ENCODE measurements around the gene KIAA1958. TPM values are rescaled to one million over a fixed set of nuclear protein-coding genes. Genes with fewer than 3 reads are reported as not detected.

The KIAA1958 gene
- total and polyA plus RNA-seq, 2 experiments from 2014 or later: 9.4 to 41.7 TPM

GRCh38 chr9:112677040-112677439 lies 190.4 kb downstream of the KIAA1958 start:
- Mint-ChIP-seq H3K27me3 (ENCODE audit: insufficient read depth, low read depth, poor library complexity) (no peaks in the 10 kb centered on the region), H3K9me3 (peaks cover 15% of the 10 kb centered on the region), H3K27ac (no peak overlapping the region), H3K4me1 (peaks cover 7% of the 10 kb centered on the region), H3K4me3 (no peak overlapping the region), H3K36me3 (ENCODE audit: low read depth) (peaks cover 11% of the 10 kb centered on the region)
- Histone ChIP-seq H4K20me1 (replicated peaks; ENCODE audit: insufficient read depth) (no peaks in the 10 kb centered on the region; the same call in 1 of the 2 replicates), H3F3A (replicated peaks; ENCODE audit: low read depth) (no peaks in the 10 kb centered on the region), H3K79me2 (replicated peaks; ENCODE audit: insufficient read depth) (no peaks in the 10 kb centered on the region), H3K27ac (ENCODE audit: low read depth) (no peak overlapping the region), H3K27me3 (ENCODE audit: insufficient read depth) (no peaks in the 10 kb centered on the region), H3K4me2 (no peak overlapping the region), H3K36me3 (ENCODE audit: insufficient read depth) (0 out of 2 replicates have a peak, but pooled peaks cover 3% of the 10 kb centered on the region), H2AFZ (no peak overlapping the region), H3K4me1 (ENCODE audit: insufficient read depth) (peaks cover 4% of the 10 kb centered on the region; the same call in 1 of the 2 replicates), H3K9me2 (ENCODE audit: insufficient read depth) (0 out of 2 replicates have a peak, but pooled peaks cover 16% of the 10 kb centered on the region), H3K4me3 (no peak overlapping the region)
- ATAC-seq (no peak), DNase-seq (ENCODE audit: low spot score) (no peak)
- TF ChIP-seq ZNF114 (CRISPR knock-in tag; IDR thresholded peaks at IDR 0.05) (no peak), CREB1 (CRISPR knock-in tag; IDR thresholded peaks at IDR 0.05; ENCODE audit: low read depth) (no peak), REST (IDR thresholded peaks at IDR 0.05; ENCODE audit: unreplicated experiment) (no peak), POLR2AphosphoS5 (IDR thresholded peaks at IDR 0.05; ENCODE audit: low read depth) (no peak), ZNF331 (CRISPR knock-in tag; IDR thresholded peaks at IDR 0.05; ENCODE audit: low read depth) (no peak), EZH2phosphoT487 (IDR thresholded peaks at IDR 0.05; ENCODE audit: unreplicated experiment) (no peak), ETS1 (IDR thresholded peaks at IDR 0.05) (no peak), CTCF (conservative IDR thresholded peaks at IDR 0.05; ENCODE audit: low read depth in 2 of 2) (no peak), EZH2 (IDR thresholded peaks at IDR 0.05; ENCODE audit: low read depth, unreplicated experiment) (no peak), ZNF462 (CRISPR knock-in tag; IDR thresholded peaks at IDR 0.05) (no peak), NANOG (IDR thresholded peaks at IDR 0.05; ENCODE audit: borderline replicate concordance) (no peak), STAT1 (IDR thresholded peaks at IDR 0.05; ENCODE audit: unreplicated experiment) (no peak)
